HCT116 (cell line): ENCODE results near the gene LXN. TPM values are rescaled to one million over a fixed set of nuclear protein-coding genes. Genes with fewer than 3 reads are reported as not detected.
"Not testable (repeated sequence)": the region's sequence is repeated elsewhere in the genome, so short reads cannot be mapped to it uniquely, and the experiment has no call there.

ENCODE experiments used
- ATAC-seq: fragments of 200-7000 bp; cut with Tn5 transposase; 2 replicates; pipeline ENCODE4 v1.9.1; 2020; ENCODE audit warnings: mild to moderate bottlenecking, moderate library complexity
- BruUV-seq: library from RNA; stranded (reverse); fragments of 400-500 nt; replicated peaks from 2 replicates; lab custom pipeline; 2021; lab: Mats Ljungman, UMichigan
- CTCF ChIA-PET: fragments of 300-600 bp; sonication (Branson Sonifier 250); formaldehyde crosslinking; loops from one replicate; lab custom pipeline; 2021; ENCODE audit warnings: antibody characterized with exemption; lab: Charles Lee
- POLR2A ChIA-PET: fragments of 300-600, 350-600 bp; sonication (Branson Sonifier 250); formaldehyde crosslinking; loops from one replicate; lab custom pipeline; 2021; ENCODE audit warnings: antibody characterized with exemption; lab: Charles Lee
- RAD21 ChIA-PET, 2 experiments: fragments of 300-600 bp; sonication (Branson Sonifier 250); formaldehyde crosslinking; loops; one replicate each; lab custom pipeline; 2023; ENCODE audit warnings: low total read pairs in 2 of 2; ENCODE audit not compliant: uncharacterized antibody in 2 of 2, unreplicated experiment in 2 of 2, low non-redundant PET in 1 of 2; lab: Charles Lee
- DNase-seq: peaks from one replicate; pipeline ENCODE4 v3.0.0-alpha.2; 2010; ENCODE audit warnings: low read depth, low spot score
- H2AFZ ChIP-seq: fragments of 200-600 bp; shearing (Covaris generic), sonication (generic); 2 replicates; pipeline ENCODE4 v1.6.1; 2017; ENCODE audit warnings: low read depth, mixed run types, mixed read lengths, antibody characterized with exemption, low read length; ENCODE audit not compliant: poor library complexity, severe bottlenecking
- H3K27ac ChIP-seq: 2 replicates; pipeline ENCODE4 v1.5.1; 2012; ENCODE audit warnings: low read depth, low read length
- H3K27me3 ChIP-seq: fragments of 200-600 bp; sonication (generic); 2 replicates; pipeline ENCODE4 v1.6.1; 2016; ENCODE audit warnings: mixed run types, low read length, mixed read lengths; ENCODE audit not compliant: insufficient read depth
- H3K36me3 ChIP-seq, 2 experiments: fragments of 200-500 bp in 1 of 2; fragments of 200-600 bp in 1 of 2; sonication (Bioruptor generic) in 1 of 2; sonication (generic) in 1 of 2; 2 replicates each; pipeline versions ENCODE4 v1.5.1 to v1.6.1; 2014 to 2016; ENCODE audit warnings: low read length in 2 of 2, inconsistent platforms in 1 of 2, mixed read lengths in 1 of 2, mixed run types in 1 of 2; ENCODE audit not compliant: insufficient read depth in 2 of 2, control insufficient read depth in 1 of 2
- H3K4me1 ChIP-seq, 2 experiments: fragments of 200-600 bp in 1 of 2; sonication (generic) in 1 of 2; 2 replicates each; pipeline versions ENCODE4 v1.5.1 to v1.6.1; 2012 to 2017; ENCODE audit warnings: low read length in 2 of 2, inconsistent platforms in 1 of 2, mild to moderate bottlenecking in 1 of 2, mixed read lengths in 1 of 2, mixed run types in 1 of 2, moderate library complexity in 1 of 2; ENCODE audit not compliant: insufficient read depth in 2 of 2, control insufficient read depth in 1 of 2
- H3K4me2 ChIP-seq: fragments of 200-600 bp; sonication (generic); 2 replicates; pipeline ENCODE4 v1.6.1; 2017; ENCODE audit warnings: mixed run types, low read length, mixed read lengths
- H3K4me3 ChIP-seq, 2 experiments: fragments of 200-600 bp in 1 of 2; sonication (generic) in 1 of 2; replicated peaks in 1 of 2; 2 replicates each; pipeline ENCODE4 v1.5.1; 2011 to 2016; ENCODE audit warnings: low read length in 2 of 2, control low read depth in 1 of 2, low read depth in 1 of 2, mild to moderate bottlenecking in 1 of 2, mixed read lengths in 1 of 2, mixed run types in 1 of 2
- H3K79me2 ChIP-seq: fragments of 200-600 bp; sonication (generic); 2 replicates; pipeline ENCODE4 v1.6.1; 2017; ENCODE audit warnings: mild to moderate bottlenecking, mixed run types, low read length, moderate library complexity, mixed read lengths; ENCODE audit not compliant: insufficient read depth
- H3K9ac ChIP-seq: fragments of 200-600 bp; sonication (generic); 2 replicates; pipeline ENCODE4 v1.6.1; 2016; ENCODE audit warnings: low read length, mixed read lengths
- H3K9me2 ChIP-seq: fragments of 200-600 bp; sonication (generic), shearing (Covaris generic); 2 replicates; pipeline ENCODE4 v1.6.1; 2017; ENCODE audit warnings: mixed run types, mild to moderate bottlenecking, moderate library complexity; ENCODE audit not compliant: insufficient read depth
- H3K9me3 ChIP-seq, 2 experiments: fragments of 200-500 bp in 1 of 2; fragments of 200-600 bp in 1 of 2; sonication (Bioruptor generic) in 1 of 2; sonication (generic) in 1 of 2; 2 replicates each; pipeline ENCODE4 v1.6.1; 2014 to 2017; ENCODE audit warnings: low read length in 2 of 2, mixed read lengths in 2 of 2, inconsistent platforms in 1 of 2, low read depth in 1 of 2, mild to moderate bottlenecking in 1 of 2, mixed run types in 1 of 2, moderate library complexity in 1 of 2; ENCODE audit not compliant: control insufficient read depth in 1 of 2, insufficient read depth in 1 of 2
- H4K20me1 ChIP-seq: fragments of 200-600 bp; sonication (generic), shearing (Covaris generic); 2 replicates; pipeline ENCODE4 v1.6.1; 2017; ENCODE audit warnings: mixed run types, mild to moderate bottlenecking, moderate library complexity; ENCODE audit not compliant: insufficient read depth
- POLR2AphosphoS5 ChIP-seq: IDR thresholded peaks from 2 replicates; pipeline ENCODE4 v1.6.1; 2011; ENCODE audit warnings: mild to moderate bottlenecking, low read depth, low read length, moderate library complexity
- RAD21 ChIP-seq: IDR thresholded peaks from 2 replicates; pipeline ENCODE4 v1.6.1; 2012; ENCODE audit warnings: low read depth, mild to moderate bottlenecking
- SP1 ChIP-seq: IDR thresholded peaks from 2 replicates; pipeline ENCODE4 v1.6.1; 2012; ENCODE audit warnings: low read depth
- YY1 ChIP-seq: IDR thresholded peaks from 2 replicates; pipeline ENCODE4 v1.6.1; 2011; ENCODE audit warnings: low read length, low read depth, moderate library complexity, mild to moderate bottlenecking; ENCODE audit not compliant: insufficient replicate concordance; ENCODE audit errors: extremely low read depth
- intact Hi-C: fragments of 100-400 bp; cut with micrococcal nuclease; formaldehyde crosslinking; loops from 2 replicates; pipeline ENCODE4 v1.10.0; 2022
- total RNA-seq: library from RNA; stranded (reverse); gene quantifications from one replicate; pipeline ENCODE4 v1.2.1, GENCODE V29; 2021; ENCODE audit not compliant: unreplicated experiment
- TF ChIP-seq, protein P1 (sequence below): IDR thresholded peaks from 2 replicates; pipeline ENCODE4 v1.6.1; 2012
- TF ChIP-seq, protein P2 (sequence below), 3 experiments: fragments of 200-600 bp in 1 of 3; sonication (generic) in 1 of 3; IDR thresholded peaks in 2 of 3; conservative IDR thresholded peaks in 1 of 3; 2 replicates each; pipeline ENCODE4 v1.5.1; 2012 to 2017; ENCODE audit warnings: low read depth in 2 of 3, low read length in 2 of 3, antibody characterized with exemption in 1 of 3, borderline replicate concordance in 1 of 3, control low read depth in 1 of 3, mild to moderate bottlenecking in 1 of 3, mixed read lengths in 1 of 3, mixed run types in 1 of 3, moderate library complexity in 1 of 3; ENCODE audit not compliant: insufficient read depth in 1 of 3

LXN gene
- total RNA-seq, 1 experiment from 2014 or later: not detected

DNA sequence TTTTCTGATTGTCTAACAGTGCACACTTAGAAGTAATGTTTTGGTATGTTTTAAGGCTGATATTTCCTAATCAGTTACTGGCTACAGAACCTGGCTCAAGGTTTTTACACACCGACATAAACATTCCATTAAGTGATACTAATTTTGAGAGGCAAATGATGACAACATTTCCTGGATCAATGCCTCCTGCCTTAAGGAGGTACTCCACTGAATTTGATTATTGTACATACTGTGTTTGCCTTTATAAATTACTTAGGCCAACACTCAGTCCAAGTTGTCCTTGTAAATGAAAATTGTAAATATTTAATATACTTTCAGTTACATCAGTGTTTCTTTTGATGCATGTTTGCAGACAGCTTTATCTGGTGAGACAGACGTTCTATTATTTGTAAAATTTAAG is 24.2 kb upstream of the LXN start:
- Histone ChIP-seq H3K27me3 (no peaks in the 10 kb centered on the region), H4K20me1 (0 out of 2 replicates have a peak, but pooled peaks cover 5% of the 10 kb centered on the region), H3K9me3 (no peaks in the 10 kb centered on the region), H3K27ac (no peak overlapping the region), H3K4me1 (no peaks in the 10 kb centered on the region), H3K79me2 (0 out of 2 replicates have a peak, but pooled peaks cover 4% of the 10 kb centered on the region), H2AFZ (no peak overlapping the region), H3K9me2 (no peaks in the 10 kb centered on the region), H3K36me3 (peaks cover 0 to 6% of the 10 kb centered on the region in 2 experiments; a peak in 2 of 4 replicates), H3K4me3 (no peak overlapping the region), H3K4me2 (no peak overlapping the region), H3K9ac (no peak overlapping the region)
- CTCF ChIA-PET: no interaction called here
- DNase-seq (no peak), ATAC-seq (no peak)
- intact Hi-C loops: no loop called here
- RAD21 ChIA-PET: no interaction called here
- TF ChIP-seq SP1 (no peak), YY1 (no peak), RAD21 (no peak), POLR2AphosphoS5 (no peak)
- TF ChIP-seq, protein P1, sequence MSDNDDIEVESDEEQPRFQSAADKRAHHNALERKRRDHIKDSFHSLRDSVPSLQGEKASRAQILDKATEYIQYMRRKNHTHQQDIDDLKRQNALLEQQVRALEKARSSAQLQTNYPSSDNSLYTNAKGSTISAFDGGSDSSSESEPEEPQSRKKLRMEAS: no peak
- TF ChIP-seq, protein P2, sequence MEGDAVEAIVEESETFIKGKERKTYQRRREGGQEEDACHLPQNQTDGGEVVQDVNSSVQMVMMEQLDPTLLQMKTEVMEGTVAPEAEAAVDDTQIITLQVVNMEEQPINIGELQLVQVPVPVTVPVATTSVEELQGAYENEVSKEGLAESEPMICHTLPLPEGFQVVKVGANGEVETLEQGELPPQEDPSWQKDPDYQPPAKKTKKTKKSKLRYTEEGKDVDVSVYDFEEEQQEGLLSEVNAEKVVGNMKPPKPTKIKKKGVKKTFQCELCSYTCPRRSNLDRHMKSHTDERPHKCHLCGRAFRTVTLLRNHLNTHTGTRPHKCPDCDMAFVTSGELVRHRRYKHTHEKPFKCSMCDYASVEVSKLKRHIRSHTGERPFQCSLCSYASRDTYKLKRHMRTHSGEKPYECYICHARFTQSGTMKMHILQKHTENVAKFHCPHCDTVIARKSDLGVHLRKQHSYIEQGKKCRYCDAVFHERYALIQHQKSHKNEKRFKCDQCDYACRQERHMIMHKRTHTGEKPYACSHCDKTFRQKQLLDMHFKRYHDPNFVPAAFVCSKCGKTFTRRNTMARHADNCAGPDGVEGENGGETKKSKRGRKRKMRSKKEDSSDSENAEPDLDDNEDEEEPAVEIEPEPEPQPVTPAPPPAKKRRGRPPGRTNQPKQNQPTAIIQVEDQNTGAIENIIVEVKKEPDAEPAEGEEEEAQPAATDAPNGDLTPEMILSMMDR (IDR thresholded peaks at IDR 0.05 in 2 of 3, conservative IDR thresholded peaks at IDR 0.05 in 1 of 3; ENCODE audit: borderline replicate concordance in 1 of 3, insufficient read depth in 1 of 3, low read depth in 2 of 3, low read length in 2 of 3): no peak
- BruUV-seq: no TSS peak
- POLR2A ChIA-PET: no interaction called here

DNA sequence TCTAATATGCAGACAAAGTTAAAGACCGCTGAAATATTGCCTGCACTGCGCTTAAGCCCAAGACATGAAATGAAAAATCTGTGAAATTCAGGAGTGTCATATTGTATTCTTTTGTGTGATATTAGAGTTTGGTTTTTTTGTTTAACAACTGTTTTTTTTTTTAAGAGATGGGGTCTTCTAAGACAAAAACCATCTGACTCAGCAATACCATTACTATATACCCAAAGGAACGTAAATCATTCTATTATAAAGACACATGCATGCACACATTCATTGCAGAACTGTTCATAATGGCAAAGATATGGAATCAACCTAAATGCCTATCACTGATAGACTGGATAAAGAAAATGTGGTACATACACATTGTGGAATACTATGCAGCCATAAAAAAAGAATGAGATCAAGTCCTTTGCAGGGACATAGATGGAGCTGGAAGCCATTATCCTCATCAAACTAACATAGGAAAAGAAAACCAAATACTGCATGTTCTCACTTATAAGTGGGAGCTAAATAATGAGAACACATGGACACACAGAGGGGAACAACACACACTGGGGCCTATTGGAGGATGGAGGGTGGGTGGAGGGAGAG is 21.5 kb upstream of the LXN start:
- H3K9ac ChIP-seq, H3K4me3 ChIP-seq, intact Hi-C loops, H3K4me1 ChIP-seq, DNase-seq, CTCF ChIA-PET, H2AFZ ChIP-seq, H3K27ac ChIP-seq, H3K4me2 ChIP-seq, BruUV-seq, H3K79me2 ChIP-seq, H3K27me3 ChIP-seq, ATAC-seq, H3K9me2 ChIP-seq, RAD21 ChIA-PET, H4K20me1 ChIP-seq, H3K36me3 ChIP-seq, H3K9me3 ChIP-seq, POLR2A ChIA-PET: not testable (repeated sequence)
